Measurements from ENCODE around the gene HOXA5. TPM values are rescaled to one million over a fixed set of nuclear protein-coding genes. Genes with fewer than 3 reads are reported as not detected.

HOXA5 gene
- total RNA-seq, 1 donor from 2014 or later = not detected

DNA sequence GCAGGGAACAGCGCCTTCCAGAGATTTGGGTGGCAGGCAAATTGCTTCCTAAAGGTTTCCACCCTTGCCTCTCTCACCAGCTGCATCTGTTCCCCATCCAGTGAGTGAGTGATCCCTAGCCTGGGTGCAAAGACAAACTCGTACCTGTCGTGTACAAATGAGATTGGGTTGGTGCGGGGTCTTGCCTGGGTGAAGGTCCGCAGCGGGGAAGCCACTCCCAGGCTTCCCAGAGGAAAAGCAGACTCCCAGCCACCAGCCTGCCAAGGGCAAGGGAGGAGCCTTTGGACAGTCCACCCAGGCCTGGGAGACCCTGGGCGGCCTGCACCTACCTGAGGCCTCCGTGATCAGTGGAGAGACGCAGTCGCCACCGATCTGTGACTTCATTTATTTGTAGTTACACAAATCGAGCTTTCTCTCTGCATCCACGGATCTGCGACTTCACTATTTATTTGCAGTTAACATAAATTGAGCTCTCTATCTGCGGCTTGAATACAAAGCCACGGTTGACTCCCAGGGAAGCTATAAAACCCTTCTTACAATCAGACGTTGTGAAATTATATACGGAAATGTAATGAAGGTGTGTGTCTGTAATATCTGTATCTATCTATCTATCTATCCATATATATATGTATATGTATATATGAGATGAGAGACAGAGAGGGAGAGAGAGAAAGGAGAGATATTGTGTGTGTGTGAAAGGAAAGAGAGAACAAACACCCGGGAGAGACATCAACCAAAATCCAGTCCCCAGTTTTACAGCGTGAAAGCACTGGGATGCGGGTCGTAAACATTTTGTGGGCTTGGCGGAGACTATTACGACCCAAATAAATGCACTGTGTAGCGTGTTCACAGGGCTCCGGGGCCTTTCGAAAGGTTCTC, 16.0 kb upstream of the HOXA5 start:
- DNase-seq = no peak

DNA sequence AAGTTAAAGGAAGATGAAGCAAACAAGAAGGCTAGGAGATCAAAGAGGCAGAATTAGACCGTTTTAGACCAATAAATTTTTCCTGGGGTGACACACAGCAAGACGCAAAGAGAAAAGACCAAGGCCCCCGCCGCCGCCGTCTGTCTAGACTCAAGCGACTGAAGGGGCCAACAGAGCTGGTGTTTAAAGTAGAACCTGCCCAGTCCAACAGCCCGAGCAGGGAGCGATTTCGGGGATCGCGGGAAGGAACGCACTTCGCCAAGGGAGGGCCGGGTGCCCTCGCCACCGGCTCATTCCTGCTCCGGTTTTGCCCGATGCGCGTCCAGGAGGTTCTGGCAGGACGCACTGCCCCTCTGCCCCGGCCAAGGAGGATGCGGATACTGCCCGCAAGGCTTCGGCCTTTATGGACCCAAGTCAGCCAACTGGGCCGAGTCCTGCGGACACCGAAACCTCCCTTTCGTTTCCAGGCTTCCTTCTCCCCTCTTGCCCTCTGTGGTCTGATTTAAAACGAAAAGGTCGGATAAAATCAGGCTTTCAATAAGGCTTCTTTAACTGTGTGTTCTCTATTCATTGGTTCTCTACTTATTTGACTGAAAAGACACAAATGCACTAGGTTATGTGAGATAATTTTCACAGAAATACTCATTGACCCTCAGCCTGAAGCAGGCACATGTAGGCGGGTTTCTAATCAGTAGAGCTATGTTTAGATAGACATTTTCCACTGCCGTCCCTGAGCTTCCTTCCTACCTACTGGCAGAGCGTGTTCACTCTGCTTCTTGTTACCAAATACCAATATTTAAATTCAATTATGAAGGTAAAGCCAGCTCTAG, 15.2 kb upstream of the HOXA5 start:
- DNase-seq = no peak

DNA sequence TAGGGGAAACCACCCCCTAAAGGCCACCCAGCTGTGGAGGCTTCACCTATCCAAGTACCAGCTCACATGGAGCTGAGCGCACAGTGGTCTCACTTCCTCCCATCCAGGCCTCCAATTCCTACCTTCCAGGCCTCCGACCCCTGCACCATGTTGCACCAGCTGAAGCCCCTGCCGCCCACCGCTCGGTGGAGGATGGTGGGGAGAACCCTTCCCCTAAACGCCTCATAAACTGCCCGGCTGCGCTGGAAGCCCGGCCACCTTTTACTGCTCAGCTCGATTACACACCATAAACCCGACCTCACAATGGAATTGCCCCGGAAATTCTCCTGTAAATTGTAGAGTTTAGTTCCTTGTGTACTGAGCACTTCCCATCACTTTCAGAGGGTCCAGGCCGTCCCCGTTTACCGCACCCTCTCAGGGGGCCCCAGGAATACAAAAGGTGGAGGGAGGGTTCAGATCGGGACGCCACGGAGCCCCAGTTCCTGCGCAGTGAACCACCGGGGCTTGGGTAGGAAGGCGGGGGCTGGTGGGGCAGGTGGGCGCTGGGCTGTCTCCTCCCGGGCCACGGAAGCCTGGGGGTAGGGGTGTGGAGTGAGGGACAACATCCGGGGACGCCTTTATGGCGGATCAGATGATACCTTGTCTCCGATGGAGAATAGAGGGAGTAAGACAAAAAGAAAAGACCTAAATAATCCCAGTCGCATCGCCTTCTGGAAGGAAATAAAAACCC, 14.4 kb upstream of the HOXA5 start:
- DNase-seq = no peak

DNA sequence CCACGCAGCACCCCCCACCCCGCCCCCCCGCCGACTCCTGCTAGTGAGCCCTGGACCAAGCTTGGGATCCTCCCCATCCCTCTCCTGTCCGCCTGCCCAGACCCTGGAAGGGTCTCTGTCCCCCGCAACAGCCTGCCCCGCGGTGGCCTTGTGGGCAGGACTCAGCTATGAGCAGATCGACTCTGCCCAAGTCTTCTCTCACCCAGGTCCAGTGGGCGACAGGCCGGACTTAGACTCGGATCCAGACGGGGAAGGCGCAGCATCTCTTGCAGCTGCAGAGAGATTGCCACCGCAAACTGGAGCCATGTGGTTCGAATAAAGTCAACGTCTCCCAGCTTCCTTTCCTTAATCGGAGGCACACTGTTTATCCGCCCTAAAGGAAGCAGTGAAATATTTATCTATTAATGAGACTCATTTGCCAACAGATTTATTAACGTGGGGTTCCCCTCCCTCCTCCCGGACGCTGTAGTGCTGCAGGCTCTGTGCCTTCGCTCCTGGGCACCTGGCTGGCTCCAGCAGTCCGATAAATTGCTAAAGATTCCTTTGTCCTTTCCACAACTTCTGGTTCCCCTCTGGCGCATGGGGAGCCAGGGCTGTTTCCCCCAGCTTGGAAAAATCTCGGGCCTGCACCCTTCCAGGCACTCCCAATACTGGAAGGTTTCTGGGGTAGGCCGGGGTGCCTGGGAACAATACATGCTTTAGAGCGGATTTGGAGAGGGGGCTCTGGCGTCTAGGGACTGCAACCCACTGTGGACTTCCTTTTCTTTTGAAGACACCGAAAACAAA, 13.6 kb upstream of the HOXA5 start:
- DNase-seq = no peak

DNA sequence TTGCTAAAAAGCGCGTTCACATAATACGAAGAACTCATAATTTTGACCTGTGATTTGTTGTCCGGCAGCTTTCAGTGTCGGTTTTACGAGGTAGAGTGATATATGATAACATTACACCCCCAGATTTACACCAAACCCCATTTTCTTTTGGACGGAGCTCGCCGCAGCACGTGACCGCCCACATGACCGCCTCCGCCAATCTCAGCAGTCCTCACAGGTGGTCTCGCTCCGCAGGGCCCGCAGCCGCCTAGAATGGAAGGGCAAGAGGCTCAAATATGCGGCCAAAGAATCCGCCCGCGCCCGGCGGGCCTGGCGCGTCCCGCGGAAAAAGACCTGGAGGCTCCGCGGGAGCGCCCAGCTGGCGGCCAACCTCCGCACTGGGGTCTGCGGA, 13.0 kb upstream of the HOXA5 start, which contains the start of gene HOXA7:
TSS of gene HOXA7 (minus strand) at position 168 of the 391 bp plus-strand sequence. CDS start at position 38, 130 bp downstream.
- DNase-seq = no peak

DNA sequence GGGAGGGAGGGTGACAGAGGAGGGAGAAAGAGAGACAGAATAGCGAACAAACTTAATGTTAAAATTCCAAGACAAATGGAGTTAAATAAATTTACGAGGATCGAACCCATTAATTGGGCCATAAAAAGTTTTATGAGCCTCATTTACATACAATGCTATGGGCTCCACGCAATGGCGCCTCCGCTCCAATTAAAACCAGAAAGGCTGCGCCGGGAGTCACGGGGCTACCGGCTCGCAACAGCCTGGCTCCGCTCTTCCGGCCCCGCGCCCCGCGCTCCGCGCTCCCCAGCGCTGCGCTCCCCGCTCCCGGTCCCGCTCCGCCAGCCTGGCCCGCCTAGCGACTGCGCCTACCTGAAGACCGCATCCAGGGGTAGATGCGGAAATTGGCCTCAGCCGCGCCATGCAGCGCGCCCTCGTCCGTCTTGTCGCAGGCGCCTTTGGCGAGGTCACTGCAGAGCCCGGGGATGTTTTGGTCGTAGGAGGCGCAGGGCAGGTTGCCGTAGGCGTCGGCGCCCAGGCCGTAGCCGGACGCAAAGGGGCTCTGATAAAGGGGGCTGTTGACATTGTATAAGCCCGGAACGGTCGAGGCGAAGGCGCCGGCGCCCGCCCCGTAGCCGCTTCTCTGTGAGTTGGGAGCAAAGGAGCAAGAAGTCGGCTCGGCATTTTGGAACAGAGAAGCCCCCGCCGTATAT, 12.5 kb upstream of the HOXA5 start:
- DNase-seq = no peak

DNA sequence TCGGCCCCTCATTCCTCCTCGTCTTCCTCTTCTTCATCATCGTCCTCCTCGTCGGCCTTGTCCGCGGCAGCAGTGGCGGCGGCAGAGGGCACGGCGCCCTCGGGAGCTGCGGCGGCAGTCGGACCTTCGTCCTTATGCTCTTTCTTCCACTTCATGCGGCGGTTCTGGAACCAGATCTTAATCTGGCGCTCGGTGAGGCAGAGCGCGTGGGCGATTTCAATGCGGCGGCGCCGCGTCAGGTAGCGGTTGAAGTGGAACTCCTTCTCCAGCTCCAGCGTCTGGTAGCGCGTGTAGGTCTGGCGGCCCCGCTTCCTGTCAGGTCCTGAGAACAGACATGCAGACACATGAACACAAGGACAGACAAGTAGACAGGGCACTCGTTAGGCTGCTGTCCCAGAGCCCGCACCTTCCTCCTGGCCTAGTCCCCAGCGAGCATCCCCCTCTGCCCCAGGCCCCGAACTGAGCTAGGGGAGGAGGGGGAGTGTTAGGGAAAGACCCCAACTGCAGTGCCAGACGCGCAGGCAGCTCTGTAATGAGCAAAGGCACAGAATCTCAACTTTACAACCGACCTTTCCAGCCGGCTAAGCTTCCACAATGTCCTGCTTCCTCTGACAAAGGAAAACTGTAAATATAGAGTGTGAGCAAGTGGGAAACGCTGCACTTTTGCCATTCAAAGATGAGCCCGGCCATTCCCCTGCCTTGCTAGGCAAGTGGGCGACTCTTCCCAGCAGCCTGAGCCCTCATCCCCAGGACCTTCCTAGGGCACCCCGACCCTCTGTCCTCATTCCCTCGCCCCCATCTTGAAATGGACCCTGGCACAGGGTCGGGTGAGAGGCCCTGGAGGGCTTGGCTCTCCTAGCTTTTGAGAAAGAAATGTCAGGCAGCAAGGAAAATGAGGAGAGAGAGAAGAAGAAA, 11.7 kb upstream of the HOXA5 start:
- no peak for DNase-seq

DNA sequence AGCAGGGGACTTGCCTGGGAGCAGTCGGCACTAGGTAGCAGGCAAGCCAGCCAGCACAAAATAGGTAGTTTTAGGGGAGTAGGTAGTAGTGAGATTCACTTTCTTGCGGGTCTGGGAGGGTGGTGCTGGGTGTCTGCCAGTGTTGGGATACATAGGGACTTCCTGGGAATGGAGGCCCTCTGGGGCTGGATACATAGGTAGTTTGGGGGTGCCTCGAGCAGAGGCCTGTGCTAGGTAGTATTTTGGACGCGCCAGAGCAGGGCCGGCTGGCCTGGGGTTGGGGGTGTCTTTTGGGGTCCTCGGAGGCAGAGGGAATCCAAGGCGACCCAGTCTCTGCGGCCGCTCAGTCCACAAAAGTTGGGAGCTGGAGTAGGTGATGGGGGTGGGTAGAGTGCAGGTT, 10.9 kb upstream of the HOXA5 start:
- DNase-seq = no peak

DNA sequence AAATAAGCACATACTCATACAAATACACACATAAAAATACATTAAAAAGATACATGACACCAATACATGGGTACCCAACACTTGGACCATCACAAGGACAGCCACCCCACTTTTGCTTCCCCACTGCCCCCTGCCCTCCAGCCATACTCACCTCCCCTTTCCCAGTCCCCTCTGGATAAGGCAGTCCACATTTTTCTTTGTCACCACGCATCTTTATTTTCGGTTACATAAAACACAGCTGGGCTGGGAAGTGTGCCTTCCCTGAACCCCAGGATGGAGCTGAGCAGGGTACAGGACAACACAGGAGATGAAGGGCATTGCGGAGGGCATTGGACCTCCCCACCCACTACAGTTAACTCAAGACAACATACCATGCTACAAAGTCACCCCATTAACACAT, 10.0 kb upstream of the HOXA5 start:
- DNase-seq = no peak

DNA sequence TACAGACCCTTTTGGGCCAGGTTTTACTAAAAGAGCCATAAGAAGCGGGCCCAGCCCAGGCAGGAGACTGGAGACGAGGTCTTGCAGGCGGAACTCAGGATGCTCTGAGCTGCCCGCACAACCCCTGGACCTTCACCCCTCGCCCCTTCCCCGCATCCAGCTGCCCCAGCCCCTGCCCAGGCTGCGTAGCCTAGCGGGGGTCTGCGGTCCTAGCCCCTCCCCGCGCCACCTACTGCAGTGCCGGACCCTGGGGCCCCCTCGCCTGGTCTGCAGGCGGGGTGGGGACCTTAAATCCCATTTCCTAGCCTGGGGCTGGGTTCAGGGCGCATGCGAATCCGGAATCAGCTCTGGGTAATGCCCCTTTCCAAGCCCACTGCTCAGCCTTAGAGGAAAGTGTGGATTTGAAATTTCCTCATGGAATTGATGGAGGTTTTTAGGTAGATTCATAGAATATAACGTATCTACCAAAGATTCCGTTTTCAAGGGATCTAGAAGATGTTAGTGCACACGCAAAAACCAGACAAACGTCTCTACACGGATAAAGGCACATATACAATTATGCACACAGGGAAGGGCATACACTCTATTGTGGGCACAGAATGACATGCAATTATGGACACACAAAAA, 9.4 kb upstream of the HOXA5 start:
- no peak for DNase-seq

DNA sequence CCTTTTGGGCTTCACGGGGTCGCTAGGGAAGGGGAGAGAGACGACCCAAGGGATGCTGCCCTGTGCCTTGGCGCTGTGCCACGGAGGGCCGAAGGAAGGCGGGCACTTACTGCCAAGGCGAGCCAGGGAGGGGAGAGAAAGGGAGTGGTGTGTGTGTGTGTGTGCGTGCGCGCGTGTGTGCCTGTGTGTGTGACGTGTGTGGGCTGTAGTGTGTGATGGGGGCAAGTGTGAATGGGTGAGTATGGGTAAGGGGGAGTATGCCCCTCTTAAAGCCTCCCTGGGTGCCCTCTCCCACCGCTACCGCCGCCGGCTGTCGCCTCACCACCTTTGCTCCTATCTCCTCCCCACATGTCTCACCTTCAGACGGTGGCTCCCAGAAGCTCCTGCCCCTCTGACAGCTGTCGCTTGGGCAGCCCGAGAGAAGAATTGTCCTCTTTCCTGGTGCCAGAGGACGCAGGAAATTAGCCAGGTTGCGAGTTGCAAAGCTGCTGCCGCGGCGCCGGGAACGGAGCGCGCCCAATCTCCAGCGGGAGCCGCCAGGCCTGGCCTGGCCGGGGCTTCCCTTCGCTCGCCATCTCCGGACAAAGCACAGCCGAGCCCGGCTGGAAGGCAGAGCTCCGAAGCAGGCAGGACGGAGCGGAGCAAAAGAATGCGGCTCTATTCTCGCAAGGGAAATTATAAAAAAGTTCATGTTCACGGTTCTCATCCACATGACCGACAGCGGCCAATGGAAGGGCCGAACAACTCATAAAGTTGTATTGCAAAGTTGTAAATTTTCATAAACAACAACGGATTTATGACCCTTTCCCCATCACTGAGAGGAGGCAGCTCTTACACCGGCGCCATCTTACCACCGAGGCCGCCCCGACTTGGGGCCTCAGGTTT, 8.7 kb upstream of the HOXA5 start, which contains the start of gene HOXA3:
TSS of gene HOXA3 (minus strand) at position 653 of the 885 bp plus-strand sequence. CDS start 41,943 bp downstream, outside the sequence.
- no peak for DNase-seq

DNA sequence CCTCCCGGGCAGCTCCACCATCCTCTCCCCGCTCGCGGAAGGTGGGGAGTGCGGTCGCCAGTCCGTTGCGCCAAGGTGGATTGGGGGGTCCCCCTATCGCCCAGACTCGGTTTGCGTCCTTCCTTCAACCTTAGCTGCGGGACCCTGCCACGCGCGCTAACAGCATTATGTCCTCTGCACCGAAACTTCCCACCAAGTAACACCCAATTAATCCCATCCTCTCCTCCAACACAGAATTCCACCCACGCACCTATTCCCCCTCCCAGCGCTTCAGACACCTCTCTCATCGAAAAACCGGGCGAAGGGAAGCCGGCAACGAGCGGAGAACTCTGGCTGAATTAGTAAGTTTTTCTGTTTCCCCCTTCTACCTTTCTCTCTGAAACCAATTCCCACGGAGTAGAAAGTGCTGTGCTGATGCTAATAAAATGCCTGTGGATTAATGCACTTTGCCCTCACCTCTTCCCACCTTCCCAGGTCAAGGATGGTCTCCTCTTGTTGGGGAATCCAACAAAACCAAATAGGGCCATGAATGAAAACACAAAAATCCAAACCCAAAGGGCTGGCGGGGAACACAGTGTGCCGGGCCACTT, 8.0 kb upstream of the HOXA5 start:
- no peak for DNase-seq

DNA sequence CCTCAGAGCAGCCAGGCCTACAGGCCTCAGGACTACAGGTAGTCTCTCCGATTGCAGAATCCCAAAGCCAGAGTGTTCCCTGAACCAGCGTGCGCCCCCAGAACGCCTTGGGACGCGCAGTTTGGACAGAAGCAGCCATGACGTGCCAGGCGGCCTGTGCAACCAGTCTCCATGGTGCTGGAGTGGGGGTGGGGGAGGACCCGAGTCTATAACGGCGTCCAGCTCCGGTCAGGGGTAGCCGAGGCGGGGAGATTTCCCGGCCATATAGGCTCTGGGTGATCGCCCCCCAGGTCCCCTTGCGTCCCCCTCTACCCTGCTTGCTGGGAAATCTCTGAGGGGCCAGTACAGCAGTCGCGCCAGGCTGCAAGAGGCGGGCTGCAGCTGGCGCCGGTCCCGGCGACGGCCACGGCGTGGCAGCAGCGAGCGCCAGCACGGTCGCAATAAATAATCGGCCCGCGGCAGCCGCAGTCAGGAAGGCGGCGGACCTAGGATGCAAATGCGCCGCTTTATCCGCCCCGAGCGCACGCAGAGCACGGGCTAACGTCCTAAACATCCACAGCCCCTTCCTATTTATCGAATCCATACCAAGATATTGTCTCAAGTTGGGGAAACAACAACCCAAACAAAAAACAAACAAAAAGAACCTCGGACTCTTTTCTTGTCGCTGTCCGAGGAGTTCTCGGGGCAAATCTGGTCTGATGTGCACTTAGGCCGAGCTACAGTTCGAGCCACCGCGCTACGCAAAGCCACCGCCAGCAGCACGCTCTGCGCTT, 7.3 kb upstream of the HOXA5 start:
- DNase-seq = no peak

DNA sequence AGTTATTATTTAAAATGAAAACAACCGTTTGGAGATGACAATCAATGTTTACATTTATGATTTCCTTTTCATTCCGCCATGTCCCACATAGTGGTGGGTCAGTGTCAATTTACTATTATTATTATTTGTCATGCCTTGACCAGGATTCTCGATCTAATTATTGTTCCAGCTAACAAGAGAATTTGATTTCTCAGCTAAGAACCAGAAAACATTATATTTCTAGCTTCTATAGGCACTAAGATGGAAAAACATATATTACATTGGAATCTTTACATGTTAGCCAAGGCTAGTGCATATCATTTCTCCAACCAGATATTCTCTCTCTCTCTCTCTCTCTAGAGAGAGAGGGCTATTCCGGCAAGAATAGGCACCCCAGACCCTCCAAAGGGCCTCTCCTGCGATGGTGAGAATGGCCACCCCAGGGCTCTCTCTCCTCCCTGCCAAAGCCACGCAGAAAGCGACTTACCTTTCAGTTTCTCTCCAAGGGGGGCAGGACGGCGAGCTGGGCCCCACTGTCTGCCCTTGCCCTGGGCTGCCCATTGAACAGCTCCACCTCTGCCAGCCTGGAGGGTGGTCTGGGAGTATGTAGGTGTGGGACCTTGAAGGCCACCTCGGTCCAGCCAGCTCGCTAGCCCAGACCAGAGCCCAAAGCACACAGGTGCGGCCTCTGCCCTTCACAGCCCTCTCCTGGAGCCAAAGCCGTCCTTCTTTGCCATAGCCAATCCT, 6.5 kb upstream of the HOXA5 start:
- no peak for DNase-seq

DNA sequence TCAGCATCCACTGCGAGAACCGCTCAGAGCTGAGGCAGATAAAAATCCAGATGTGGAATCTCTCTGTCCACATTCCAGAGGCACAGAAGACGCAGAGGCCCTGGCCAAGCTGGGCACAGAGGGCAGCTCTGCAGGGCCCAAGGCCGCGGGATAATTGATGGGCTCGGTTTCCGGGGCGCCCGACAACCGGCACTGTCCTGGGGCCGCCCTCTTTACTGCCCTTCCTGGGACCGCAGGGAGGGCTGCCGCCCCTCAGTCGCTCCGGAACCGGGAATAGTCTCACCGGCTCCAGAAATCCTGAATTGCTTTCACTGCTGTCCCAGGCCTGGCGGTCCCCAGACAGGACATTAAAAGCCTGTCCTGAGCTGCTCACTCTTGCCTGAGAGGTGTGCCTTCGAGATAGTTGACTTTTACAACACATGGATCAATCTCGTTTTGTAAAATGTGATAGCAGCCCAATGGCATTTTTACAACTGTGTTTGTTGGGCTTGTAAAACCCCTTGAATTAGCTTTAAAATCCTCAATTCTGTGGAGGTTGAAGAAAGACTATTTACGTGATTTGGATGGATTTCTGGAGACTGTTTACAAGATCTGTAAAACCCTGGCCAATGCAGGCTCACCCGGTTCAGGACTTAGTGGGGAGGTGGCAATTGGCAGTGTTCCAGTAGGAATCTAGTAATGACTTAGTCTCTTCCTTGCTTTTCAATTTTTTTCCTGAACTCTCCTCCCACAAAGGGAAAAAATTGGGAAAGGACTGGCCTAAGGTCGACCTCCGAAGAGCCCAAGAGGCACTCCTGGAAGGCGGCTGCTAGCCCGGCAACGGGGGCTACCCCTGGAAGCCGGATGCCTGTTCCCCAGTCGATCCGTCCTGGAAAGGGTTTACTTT, 5.5 kb upstream of the HOXA5 start:
- DNase-seq = no peak

Data from occipital lobe (tissue), 2 donors.